Loucy (cell line): Measurements from ENCODE around the gene SMO.

ENCODE experiments used
- EZH2phosphoT487 ChIP-seq: fragments of 200-600 bp; IDR thresholded peaks from 2 replicates; pipeline ENCODE4 v1.6.1; 2018; ENCODE audit warnings: antibody characterized with exemption, mild to moderate bottlenecking, moderate library complexity, borderline replicate concordance
- TF ChIP-seq, protein P1 (sequence below): fragments of 200-600 bp; sonication (generic); conservative IDR thresholded peaks from 2 replicates; pipeline ENCODE4 v1.5.1; 2014; ENCODE audit warnings: mild to moderate bottlenecking, antibody characterized with exemption, low read length

DNA sequence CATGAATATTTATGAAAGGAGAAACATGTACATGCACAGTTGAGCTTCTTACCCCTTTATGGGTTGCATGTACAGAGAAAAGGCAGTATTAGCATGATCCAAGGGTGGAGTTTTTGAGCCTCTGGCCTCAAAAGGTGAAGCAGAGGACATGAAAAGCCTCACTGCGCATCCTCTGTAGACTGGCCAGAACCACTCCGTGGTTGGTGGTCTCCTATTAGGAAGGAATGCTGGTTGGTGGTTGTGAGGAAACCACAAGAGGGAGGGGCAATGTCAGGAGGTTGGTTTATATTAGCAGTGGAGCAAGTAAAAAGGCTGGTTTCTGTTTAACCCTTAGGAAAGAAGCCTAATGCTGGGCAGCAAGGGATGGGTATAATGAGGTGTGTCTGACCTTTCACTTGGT, 73.9 kb downstream of the SMO start:
- TF ChIP-seq, protein P1, sequence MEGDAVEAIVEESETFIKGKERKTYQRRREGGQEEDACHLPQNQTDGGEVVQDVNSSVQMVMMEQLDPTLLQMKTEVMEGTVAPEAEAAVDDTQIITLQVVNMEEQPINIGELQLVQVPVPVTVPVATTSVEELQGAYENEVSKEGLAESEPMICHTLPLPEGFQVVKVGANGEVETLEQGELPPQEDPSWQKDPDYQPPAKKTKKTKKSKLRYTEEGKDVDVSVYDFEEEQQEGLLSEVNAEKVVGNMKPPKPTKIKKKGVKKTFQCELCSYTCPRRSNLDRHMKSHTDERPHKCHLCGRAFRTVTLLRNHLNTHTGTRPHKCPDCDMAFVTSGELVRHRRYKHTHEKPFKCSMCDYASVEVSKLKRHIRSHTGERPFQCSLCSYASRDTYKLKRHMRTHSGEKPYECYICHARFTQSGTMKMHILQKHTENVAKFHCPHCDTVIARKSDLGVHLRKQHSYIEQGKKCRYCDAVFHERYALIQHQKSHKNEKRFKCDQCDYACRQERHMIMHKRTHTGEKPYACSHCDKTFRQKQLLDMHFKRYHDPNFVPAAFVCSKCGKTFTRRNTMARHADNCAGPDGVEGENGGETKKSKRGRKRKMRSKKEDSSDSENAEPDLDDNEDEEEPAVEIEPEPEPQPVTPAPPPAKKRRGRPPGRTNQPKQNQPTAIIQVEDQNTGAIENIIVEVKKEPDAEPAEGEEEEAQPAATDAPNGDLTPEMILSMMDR = no peak
- no peak for TF ChIP-seq EZH2phosphoT487
